Measurements from ENCODE around the gene DENND1A.

- TF ChIP-seq CTCF (IDR thresholded peaks at IDR 0.05): no peak
- no peak for TF ChIP-seq POLR2AphosphoS5 (IDR thresholded peaks at IDR 0.05)
Observed at GRCh38 chr9:123772967-123773366, 157.0 kb downstream of the DENND1A start.
